Activated CD8-positive, alpha-beta memory T cell treated with anti-CD3 and anti-CD28 coated beads for 48 hours (primary cell): ENCODE data around the gene WNT10A.
"Not testable (repeated sequence)": the region's sequence is repeated elsewhere in the genome, so short reads cannot be mapped to it uniquely, and the experiment has no call there.

ENCODE experiments used
- DNase-seq, 3 experiments: peaks; one replicate each; pipeline ENCODE4 v3.0.0-alpha.2; 2020; ENCODE audit warnings: low read depth in 2 of 3, low spot score in 2 of 3

The WNT10A gene

GRCh38 chr2:218880102-218880858 is at the start of gene WNT10A:
TSS of gene WNT10A (plus strand) at chr2:218880852. CDS start at chr2:218880996, 144 bp downstream.
- DNase-seq: no peak

- no peak for DNase-seq
These were observed 49.2 kb upstream of the WNT10A start, which contains the start of gene PRKAG3 for GRCh38 chr2:218831378-218831990. TSS of gene PRKAG3 (minus strand) at chr2:218831803.

DNA sequence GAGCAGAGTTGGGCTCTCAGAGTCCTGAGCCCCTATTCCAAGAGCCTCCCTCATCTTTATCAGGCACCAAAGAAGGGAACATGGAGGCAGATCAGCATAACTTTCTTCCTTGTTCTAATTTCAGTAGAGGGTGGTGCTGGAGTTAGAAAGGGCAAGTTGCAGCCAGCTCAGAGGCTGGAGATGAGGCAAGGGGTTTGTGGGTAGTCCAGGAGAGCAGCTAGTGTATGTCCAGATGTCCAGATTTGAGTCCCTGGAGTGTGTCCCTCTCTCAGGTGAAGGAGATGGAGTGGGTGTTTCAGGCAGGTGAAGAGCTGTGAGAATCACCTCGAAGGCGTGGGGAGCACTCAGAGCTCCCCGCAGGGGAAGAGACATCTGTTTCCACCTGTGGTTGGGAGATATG is 48.6 kb upstream of the WNT10A start:
- no peak for DNase-seq

- no peak for DNase-seq
These were observed 48.1 kb upstream of the WNT10A start for GRCh38 chr2:218832520-218832919.

DNA sequence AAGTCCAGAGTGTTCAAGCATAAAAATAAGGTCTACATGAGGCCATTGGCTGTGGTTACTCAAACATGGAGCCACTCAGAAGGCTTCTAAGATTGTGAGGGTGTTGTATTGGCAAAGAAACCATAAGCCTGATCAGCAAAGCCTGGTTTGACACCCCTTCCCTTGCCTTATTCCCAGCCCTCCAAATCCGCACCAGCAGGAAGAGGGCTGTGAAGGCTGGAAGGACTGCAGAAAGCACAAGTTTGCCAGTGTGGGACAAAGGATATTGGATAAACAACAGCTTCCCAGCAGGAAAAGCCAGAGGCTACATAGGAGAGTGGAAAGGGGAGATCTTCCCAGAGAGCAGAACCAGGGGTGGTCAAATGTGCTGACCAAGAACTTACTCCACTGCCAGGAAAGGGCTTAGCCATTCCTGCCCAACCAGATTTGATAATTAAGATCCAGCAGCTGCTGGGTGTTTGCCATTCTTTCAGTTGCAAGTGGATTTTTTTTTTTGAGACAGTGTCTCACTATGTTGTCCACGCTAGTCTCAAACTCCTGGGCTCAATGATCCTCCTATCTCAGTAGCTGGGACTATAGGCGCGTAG is 47.5 kb upstream of the WNT10A start:
- no peak for DNase-seq

DNA sequence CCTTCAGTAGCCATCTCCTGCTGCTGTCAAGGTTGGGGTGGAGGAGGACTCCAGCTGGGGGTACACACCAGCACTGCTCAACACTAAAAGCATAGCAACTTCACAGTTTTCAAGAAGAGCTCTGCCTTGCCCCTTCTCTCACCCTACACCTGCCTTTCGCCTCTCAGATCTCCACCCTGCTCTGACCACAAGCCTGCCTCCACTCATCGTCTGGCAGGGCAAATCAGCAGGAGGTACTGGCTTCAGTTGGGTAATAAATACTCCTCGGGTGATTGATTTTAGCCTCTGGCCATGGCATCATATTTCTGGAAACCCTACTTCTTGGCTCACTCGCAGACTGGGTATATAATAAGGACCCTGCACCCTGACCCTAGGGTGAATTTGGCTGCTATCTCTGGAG is 46.0 kb upstream of the WNT10A start:
- no peak for DNase-seq

GRCh38 chr2:218837495-218837894 is 43.2 kb upstream of the WNT10A start:
- DNase-seq: no peak

GRCh38 chr2:218839430-218839829 is 41.2 kb upstream of the WNT10A start:
- DNase-seq: no peak

DNA sequence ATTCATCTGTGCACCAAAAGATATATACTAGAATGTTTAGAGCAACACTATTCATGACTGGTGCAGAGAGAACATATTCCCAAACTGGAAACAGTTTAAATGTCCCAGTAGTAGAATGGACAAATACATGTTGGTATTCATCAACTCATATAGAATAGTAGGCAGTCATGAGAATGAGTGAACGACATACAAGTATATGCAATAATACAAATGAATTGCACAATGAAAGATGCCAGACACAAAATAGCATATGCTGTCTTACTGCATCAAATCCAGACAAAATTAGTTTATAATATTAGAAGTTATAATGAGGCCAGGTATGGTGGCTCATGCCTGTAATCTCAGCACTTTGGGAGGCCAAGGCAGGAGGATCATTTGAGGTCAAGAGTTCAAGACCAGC is 40.8 kb upstream of the WNT10A start:
- no peak for DNase-seq

- DNase-seq: not testable (repeated sequence)
These were observed 36.3 kb upstream of the WNT10A start for GRCh38 chr2:218844334-218844733.

DNA sequence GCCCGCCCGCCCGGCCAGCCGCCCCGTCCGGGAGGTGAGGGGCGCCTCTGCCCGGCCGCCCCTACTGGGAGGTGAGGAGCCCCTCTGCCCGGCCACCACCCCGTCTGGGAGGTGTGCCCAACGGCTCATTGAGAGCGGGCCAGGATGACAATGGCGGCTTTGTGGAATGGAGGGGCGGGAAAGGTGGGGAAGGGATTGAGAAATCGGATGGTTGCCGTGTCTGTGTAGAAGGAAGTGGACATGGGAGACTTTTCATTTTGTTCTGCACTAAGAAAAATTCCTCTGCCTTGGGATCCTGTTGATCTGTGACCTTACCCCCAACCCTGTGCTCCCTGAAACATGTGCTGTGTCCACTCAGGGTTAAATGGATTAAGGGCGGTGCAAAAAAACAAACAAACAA is 33.7 kb upstream of the WNT10A start:
- not testable (repeated sequence) for DNase-seq

- no peak for DNase-seq
These were observed 30.9 kb upstream of the WNT10A start for GRCh38 chr2:218849721-218850120.

GRCh38 chr2:218850796-218851195 is 29.9 kb upstream of the WNT10A start:
- DNase-seq: no peak

DNA sequence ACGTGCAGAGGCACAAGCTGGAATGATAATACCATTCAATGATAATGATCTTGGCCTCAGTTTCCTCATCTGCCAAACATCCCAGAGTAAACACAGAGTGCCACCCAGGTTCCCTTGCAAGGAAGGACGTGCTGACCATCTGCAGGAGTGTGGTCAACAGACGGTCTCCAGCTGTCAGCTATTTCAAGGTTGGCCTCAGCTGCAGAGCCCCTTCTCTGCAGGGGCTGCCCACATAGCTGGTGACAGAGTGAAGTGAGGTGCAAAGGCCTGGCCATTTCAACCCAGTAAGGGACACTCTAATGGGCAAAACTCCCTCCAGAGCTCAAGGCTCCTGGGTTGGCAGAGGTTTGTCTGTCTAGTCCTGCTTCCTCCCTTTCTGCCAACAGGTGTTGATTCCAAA is 29.4 kb upstream of the WNT10A start:
- no peak for DNase-seq

- DNase-seq: peak in 2 of 3 experiments; percentile 25 to 54
These were observed 27.6 kb upstream of the WNT10A start for GRCh38 chr2:218852911-218853667.

DNA sequence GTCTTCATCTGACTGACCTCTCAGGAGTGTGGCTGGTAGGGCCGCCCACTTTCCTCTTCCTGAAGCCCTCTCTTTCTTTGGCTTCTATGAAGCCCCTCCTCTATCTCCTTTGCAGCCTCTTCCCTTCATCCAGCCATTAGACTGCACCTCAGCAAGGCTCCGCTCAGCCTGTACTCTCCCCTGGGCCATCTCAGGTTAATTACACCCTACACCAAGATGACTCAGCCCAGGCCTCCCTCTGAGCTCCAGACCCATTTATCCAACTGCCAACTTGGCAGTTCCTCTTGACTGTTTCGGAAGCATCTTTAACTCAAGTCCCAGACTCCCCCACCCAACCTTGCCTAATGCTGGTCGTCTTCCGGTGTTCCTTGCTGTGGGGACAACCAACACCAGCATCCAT is 26.9 kb upstream of the WNT10A start:
- no peak for DNase-seq

- DNase-seq: no peak
These were observed 25.8 kb upstream of the WNT10A start for GRCh38 chr2:218854860-218855259.

- DNase-seq: no peak
These were observed 25.1 kb upstream of the WNT10A start for GRCh38 chr2:218855305-218856166.

GRCh38 chr2:218856167-218856895 is 24.3 kb upstream of the WNT10A start:
- DNase-seq: no peak

- no peak for DNase-seq
These were observed 23.8 kb upstream of the WNT10A start for GRCh38 chr2:218856896-218857243.
